Measurements from ENCODE around the gene ADNP2. TPM values are rescaled to one million over a fixed set of nuclear protein-coding genes. Genes with fewer than 3 reads are reported as not detected.

ADNP2 gene
- total and polyA plus RNA-seq, 2 of the 13 experiments (the other 11 are each of a cell fraction or from before 2014, with no cell fraction given): 10.8 to 25.5 TPM

DNA sequence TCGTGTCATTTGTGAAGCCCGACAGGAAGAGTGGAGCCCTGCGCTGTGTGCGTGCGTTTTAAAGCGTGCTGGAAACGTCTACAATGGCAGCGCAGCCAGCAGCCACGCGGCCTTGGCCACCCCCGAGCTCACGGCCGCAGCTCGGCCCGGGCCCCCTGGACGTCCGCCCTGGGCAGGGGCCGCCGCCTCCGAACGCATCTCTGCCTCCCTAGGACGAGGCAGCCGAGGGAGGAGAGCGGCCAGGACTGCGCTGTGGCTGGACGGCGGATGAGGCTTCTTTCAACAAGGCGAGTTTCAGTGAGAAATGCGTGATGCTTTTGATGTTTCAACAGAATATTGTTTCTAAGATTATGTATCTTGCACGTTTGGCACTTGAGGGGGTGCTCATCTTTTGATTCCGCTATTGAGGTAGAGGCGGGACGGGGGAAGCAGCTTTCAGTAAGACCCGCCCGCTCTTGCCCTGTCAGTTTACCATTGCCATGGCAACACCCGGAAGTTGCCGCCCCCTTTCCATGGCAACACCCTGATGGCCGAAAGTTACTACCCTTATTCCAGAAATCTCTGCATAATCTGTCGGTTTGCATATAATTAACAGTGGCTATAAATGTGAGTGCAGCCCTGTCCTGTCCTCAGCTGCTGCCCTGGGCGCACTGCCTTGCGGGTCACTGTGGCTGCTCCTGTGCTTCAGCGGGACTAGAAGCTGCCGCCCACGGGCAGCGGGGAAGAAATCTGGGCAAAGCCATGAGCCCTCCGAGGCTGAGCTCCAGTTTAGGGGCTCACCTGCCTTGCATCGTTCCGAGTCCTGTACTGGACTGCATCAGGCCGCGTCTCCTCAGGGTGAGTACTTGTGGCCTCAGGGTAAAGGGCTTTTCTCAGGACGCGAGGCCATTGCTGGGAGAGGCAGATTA lies 38.6 kb downstream of the ADNP2 start (continued):
- TF ChIP-seq, protein P1, sequence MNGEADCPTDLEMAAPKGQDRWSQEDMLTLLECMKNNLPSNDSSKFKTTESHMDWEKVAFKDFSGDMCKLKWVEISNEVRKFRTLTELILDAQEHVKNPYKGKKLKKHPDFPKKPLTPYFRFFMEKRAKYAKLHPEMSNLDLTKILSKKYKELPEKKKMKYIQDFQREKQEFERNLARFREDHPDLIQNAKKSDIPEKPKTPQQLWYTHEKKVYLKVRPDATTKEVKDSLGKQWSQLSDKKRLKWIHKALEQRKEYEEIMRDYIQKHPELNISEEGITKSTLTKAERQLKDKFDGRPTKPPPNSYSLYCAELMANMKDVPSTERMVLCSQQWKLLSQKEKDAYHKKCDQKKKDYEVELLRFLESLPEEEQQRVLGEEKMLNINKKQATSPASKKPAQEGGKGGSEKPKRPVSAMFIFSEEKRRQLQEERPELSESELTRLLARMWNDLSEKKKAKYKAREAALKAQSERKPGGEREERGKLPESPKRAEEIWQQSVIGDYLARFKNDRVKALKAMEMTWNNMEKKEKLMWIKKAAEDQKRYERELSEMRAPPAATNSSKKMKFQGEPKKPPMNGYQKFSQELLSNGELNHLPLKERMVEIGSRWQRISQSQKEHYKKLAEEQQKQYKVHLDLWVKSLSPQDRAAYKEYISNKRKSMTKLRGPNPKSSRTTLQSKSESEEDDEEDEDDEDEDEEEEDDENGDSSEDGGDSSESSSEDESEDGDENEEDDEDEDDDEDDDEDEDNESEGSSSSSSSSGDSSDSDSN (CRISPR knock-in tag; IDR thresholded peaks at IDR 0.05): peak; percentile 60
- TF ChIP-seq SAP130 (CRISPR knock-in tag; IDR thresholded peaks at IDR 0.05; ENCODE audit: low read depth) (peak; percentile 78), ZFX (CRISPR knock-in tag; IDR thresholded peaks at IDR 0.05; ENCODE audit: low read depth) (0 out of 2 replicates have a peak, but pooled peaks have one; percentile 29), ZNF331 (CRISPR knock-in tag; IDR thresholded peaks at IDR 0.05) (0 out of 2 replicates have a peak, but pooled peaks have one; percentile 7), MXD4 (CRISPR knock-in tag; IDR thresholded peaks at IDR 0.05) (no peak), KLF16 (CRISPR knock-in tag; IDR thresholded peaks at IDR 0.05) (0 out of 4 replicates have a peak, but pooled peaks of 1 of the 2 experiments have one; percentile 30), SP4 (CRISPR knock-in tag; IDR thresholded peaks at IDR 0.05) (peak; percentile 42; the same call in 1 of the 2 replicates), ZNF329 (CRISPR knock-in tag; IDR thresholded peaks at IDR 0.05; ENCODE audit: low read depth) (0 out of 2 replicates have a peak, but pooled peaks have one; percentile 15), AGO1 (IDR thresholded peaks at IDR 0.05; ENCODE audit: low read depth, low read length, poor library complexity, severe bottlenecking) (peak; percentile 30), ZNF543 (CRISPR knock-in tag; IDR thresholded peaks at IDR 0.05) (0 out of 2 replicates have a peak, but pooled peaks have one; percentile 42), HDAC1 (CRISPR knock-in tag; IDR thresholded peaks at IDR 0.05) (peak; percentile 39; the same call in 1 of the 2 replicates), HDAC2 (CRISPR knock-in tag; IDR thresholded peaks at IDR 0.05) (peak; percentile 21; the same call in 1 of the 2 replicates), U2AF2 (IDR thresholded peaks at IDR 0.05; ENCODE audit: low read depth, low read length) (peak; percentile 86; the same call in 1 of the 2 replicates), KDM2A (CRISPR knock-in tag; IDR thresholded peaks at IDR 0.05; ENCODE audit: borderline replicate concordance, low read depth) (peak; percentile 71), EED (CRISPR knock-in tag; IDR thresholded peaks at IDR 0.05) (0 out of 2 replicates have a peak, but pooled peaks have one; percentile 21), ZNF263 (CRISPR knock-in tag; IDR thresholded peaks at IDR 0.05) (0 out of 2 replicates have a peak, but pooled peaks have one; percentile 16), RXRA (CRISPR knock-in tag; IDR thresholded peaks at IDR 0.05) (no peak)
- TF ChIP-seq, protein P2, sequence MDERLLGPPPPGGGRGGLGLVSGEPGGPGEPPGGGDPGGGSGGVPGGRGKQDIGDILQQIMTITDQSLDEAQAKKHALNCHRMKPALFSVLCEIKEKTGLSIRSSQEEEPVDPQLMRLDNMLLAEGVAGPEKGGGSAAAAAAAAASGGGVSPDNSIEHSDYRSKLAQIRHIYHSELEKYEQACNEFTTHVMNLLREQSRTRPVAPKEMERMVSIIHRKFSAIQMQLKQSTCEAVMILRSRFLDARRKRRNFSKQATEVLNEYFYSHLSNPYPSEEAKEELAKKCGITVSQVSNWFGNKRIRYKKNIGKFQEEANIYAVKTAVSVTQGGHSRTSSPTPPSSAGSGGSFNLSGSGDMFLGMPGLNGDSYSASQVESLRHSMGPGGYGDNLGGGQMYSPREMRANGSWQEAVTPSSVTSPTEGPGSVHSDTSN (CRISPR knock-in tag; IDR thresholded peaks at IDR 0.05): peak; percentile 71
- TF ChIP-seq, protein P3, sequence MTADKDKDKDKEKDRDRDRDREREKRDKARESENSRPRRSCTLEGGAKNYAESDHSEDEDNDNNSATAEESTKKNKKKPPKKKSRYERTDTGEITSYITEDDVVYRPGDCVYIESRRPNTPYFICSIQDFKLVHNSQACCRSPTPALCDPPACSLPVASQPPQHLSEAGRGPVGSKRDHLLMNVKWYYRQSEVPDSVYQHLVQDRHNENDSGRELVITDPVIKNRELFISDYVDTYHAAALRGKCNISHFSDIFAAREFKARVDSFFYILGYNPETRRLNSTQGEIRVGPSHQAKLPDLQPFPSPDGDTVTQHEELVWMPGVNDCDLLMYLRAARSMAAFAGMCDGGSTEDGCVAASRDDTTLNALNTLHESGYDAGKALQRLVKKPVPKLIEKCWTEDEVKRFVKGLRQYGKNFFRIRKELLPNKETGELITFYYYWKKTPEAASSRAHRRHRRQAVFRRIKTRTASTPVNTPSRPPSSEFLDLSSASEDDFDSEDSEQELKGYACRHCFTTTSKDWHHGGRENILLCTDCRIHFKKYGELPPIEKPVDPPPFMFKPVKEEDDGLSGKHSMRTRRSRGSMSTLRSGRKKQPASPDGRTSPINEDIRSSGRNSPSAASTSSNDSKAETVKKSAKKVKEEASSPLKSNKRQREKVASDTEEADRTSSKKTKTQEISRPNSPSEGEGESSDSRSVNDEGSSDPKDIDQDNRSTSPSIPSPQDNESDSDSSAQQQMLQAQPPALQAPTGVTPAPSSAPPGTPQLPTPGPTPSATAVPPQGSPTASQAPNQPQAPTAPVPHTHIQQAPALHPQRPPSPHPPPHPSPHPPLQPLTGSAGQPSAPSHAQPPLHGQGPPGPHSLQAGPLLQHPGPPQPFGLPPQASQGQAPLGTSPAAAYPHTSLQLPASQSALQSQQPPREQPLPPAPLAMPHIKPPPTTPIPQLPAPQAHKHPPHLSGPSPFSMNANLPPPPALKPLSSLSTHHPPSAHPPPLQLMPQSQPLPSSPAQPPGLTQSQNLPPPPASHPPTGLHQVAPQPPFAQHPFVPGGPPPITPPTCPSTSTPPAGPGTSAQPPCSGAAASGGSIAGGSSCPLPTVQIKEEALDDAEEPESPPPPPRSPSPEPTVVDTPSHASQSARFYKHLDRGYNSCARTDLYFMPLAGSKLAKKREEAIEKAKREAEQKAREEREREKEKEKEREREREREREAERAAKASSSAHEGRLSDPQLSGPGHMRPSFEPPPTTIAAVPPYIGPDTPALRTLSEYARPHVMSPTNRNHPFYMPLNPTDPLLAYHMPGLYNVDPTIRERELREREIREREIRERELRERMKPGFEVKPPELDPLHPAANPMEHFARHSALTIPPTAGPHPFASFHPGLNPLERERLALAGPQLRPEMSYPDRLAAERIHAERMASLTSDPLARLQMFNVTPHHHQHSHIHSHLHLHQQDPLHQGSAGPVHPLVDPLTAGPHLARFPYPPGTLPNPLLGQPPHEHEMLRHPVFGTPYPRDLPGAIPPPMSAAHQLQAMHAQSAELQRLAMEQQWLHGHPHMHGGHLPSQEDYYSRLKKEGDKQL (CRISPR knock-in tag; IDR thresholded peaks at IDR 0.05; ENCODE audit: low read depth): no peak
- TF ChIP-seq, protein P4, sequence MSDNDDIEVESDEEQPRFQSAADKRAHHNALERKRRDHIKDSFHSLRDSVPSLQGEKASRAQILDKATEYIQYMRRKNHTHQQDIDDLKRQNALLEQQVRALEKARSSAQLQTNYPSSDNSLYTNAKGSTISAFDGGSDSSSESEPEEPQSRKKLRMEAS (IDR thresholded peaks at IDR 0.05): peak; percentile 47; the same call in 1 of the 2 replicates
